Mesodermal cell (in vitro differentiated cells): Measurements from ENCODE around the gene METRNL.
"Not testable (repeated sequence)": the region's sequence is repeated elsewhere in the genome, so short reads cannot be mapped to it uniquely, and the experiment has no call there.

Source experiments
- H3K27ac ChIP-seq: 2 replicates; pipeline ENCODE4 v1.7.0; 2013; ENCODE audit warnings: mild to moderate bottlenecking, low read depth, low read length, moderate library complexity; ENCODE audit not compliant: severe bottlenecking
- H3K36me3 ChIP-seq: 2 replicates; pipeline ENCODE4 v1.7.1; 2013; ENCODE audit warnings: mild to moderate bottlenecking, low read length, moderate library complexity; ENCODE audit not compliant: control insufficient read depth, insufficient read depth
- H3K4me1 ChIP-seq: one replicate; pipeline ENCODE4 v1.7.1; 2013; ENCODE audit warnings: mild to moderate bottlenecking, low read length; ENCODE audit not compliant: insufficient read depth, control insufficient read depth, poor library complexity, severe bottlenecking
- H3K4me3 ChIP-seq: 2 replicates; pipeline ENCODE4 v1.7.0; 2013; ENCODE audit warnings: low read length, control low read depth, mild to moderate bottlenecking; ENCODE audit not compliant: insufficient read depth, poor library complexity, severe bottlenecking; ENCODE audit errors: extremely low read depth
- H3K9me3 ChIP-seq: 2 replicates; pipeline ENCODE4 v1.7.1; 2013; ENCODE audit warnings: mild to moderate bottlenecking, low read length, moderate library complexity; ENCODE audit not compliant: control insufficient read depth
- WGBS, 2 experiments: methylation state at CpG; one replicate each; pipeline ENCODE4 v1.1.5; 2013; ENCODE audit warnings: missing lambda C conversion rate in 2 of 2; ENCODE audit not compliant: insufficient coverage in 2 of 2; 5-methylcytosine and 5-hydroxymethylcytosine counted together

The METRNL gene

DNA sequence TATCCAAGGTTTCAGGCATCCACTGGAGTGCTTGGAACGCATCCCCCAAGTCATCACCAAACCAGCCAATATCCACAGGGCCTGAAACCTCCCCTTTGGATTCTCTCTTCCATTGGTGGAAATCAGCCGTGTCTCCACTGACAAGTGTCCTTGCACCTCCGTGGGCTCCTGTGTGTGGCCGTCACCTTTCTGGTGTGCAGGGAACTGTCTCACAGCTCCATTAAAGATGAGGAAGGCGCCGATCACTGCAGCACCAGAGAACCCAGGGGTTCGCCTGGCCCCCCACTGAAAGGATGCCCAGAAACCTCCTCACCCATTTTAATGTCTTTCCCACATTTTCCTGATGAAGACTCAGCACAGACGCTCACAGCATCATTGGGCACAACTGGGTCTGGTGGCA lies 17.8 kb upstream of the METRNL start:
- no peak overlapping the region for H3K4me3 ChIP-seq
- 86 to 93% methylated on average over 8 of the region's 8 CpGs for WGBS, 2 experiments
- no peaks in the 10 kb centered on the region for H3K9me3 ChIP-seq
- no peaks in the 10 kb centered on the region for H3K36me3 ChIP-seq
- H3K27ac ChIP-seq = no peak overlapping the region
- peaks cover 1% of the 10 kb centered on the region for H3K4me1 ChIP-seq

GRCh38 chr17:83062011-83062817 lies 17.2 kb upstream of the METRNL start:
- Histone ChIP-seq H3K27ac (no peak overlapping the region), H3K4me1 (no peaks in the 10 kb centered on the region), H3K4me3 (no peak overlapping the region), H3K9me3 (no peaks in the 10 kb centered on the region), H3K36me3 (no peaks in the 10 kb centered on the region)
- 83 to 86% methylated on average over 22 to 24 of the region's 24 CpGs for WGBS, 2 experiments

DNA sequence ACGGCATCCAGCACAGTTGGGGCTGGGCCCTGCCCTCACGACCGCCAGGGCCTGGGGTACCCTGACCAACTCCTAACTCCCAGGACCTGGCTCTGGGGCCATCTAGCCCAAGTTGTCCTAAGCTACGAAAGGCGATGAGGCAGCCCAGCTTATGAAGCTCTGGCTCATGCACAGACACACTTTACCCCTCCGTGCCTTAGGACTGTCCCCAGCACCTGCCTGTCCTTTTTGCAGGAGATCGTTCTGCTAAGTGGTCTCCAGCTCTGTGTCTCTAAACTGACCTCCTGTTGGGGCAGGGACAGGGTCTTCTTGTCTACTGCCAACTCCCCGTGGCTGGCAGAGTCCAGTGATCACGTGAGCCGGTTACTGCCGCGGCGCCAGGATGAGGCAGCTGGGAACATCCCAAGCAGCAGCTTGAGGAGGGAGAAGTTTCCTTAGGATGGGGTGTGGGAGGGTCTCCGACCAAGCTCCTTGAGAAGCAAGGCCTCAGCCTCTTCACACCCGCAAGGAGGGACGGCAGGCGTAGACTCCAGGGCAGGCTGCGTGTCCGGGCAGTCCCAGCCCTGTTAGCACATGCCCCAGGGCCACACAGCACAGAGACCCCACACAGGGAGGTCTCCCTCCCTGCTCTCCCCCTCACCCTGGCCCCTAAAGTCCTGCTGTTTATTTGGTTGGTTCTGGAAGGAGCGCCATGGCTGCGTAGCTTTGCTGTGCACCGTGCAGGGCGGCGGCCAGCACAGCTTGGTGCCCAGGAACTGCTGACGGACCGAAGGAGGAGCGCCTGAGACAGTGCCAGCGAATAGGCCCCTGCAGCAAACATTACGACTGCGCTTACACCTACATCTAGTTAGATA lies 16.4 kb upstream of the METRNL start:
- Histone ChIP-seq H3K9me3 (no peaks in the 10 kb centered on the region), H3K27ac (no peak overlapping the region), H3K4me1 (no peaks in the 10 kb centered on the region), H3K4me3 (no peak overlapping the region), H3K36me3 (no peaks in the 10 kb centered on the region)
- WGBS, 2 experiments = 93 to 94% methylated on average over 23 to 26 of the region's 30 CpGs

- H3K27ac ChIP-seq = no peak overlapping the region
- no peaks in the 10 kb centered on the region for H3K4me1 ChIP-seq
- no peaks in the 10 kb centered on the region for H3K9me3 ChIP-seq
- 92 to 93% methylated on average over 12 to 17 of the region's 18 CpGs for WGBS, 2 experiments
- no peaks in the 10 kb centered on the region for H3K36me3 ChIP-seq
- no peak overlapping the region for H3K4me3 ChIP-seq
These were observed 15.2 kb upstream of the METRNL start for GRCh38 chr17:83064021-83064731.

- no peak overlapping the region for H3K27ac ChIP-seq
- no peaks in the 10 kb centered on the region for H3K9me3 ChIP-seq
- no peaks in the 10 kb centered on the region for H3K36me3 ChIP-seq
- no peak overlapping the region for H3K4me3 ChIP-seq
- no peaks in the 10 kb centered on the region for H3K4me1 ChIP-seq
- WGBS, 2 experiments = 92 to 94% methylated on average over 30 of the region's 37 CpGs
These were observed 14.4 kb upstream of the METRNL start for GRCh38 chr17:83064732-83065659.

DNA sequence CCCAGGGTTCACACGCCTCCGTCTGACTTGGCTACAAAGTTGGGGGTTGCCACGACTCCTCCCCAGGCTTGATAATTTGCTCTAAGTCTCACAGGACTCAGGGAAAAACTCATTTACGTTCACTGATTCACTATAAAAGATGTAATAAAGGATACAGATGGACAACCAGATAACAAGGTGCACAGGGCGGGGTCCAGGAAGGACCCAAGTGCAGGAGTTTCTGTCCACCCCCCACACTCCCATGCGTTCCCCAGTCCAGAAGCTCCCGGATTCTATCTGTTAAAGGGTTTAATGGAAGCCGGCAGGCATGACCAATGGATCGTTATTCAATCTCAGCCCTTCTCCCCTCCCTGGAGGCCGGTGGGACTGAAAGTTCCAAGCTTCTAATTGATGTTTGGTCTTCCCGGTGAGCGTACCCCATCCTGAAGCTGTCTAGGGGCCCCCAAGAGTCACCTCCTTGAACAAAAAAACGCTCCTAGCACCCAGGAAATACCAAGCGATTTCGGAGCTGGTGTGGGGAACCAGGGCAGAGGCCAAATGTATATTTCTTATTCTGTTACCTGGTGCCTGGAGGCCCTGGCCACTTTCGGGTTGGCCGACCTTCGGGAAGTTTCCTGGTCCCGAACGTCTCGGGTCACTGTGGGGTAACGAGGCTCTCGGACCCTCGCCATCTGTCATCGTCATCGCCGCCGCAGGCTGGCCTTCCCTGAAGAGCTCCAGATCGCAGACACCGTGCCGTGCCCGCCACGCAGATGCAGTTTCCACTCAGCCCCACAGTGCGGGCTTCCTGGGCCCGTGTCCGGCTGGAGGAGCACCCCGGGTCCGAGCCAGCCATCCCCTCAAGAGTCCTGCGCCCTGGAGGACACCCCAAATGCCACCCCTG lies 13.5 kb upstream of the METRNL start:
- H3K9me3 ChIP-seq = no peaks in the 10 kb centered on the region
- no peak overlapping the region for H3K27ac ChIP-seq
- H3K36me3 ChIP-seq = no peaks in the 10 kb centered on the region
- no peak overlapping the region for H3K4me3 ChIP-seq
- no peaks in the 10 kb centered on the region for H3K4me1 ChIP-seq
- 91 to 95% methylated on average over 36 to 37 of the region's 39 CpGs for WGBS, 2 experiments

GRCh38 chr17:83066543-83066890 lies 12.9 kb upstream of the METRNL start:
- 84 to 87% methylated on average over 3 to 8 of the region's 19 CpGs for WGBS, 2 experiments
- not testable (repeated sequence) for H3K27ac ChIP-seq, H3K4me3 ChIP-seq, H3K9me3 ChIP-seq, H3K36me3 ChIP-seq, H3K4me1 ChIP-seq

- Histone ChIP-seq H3K27ac (no peak overlapping the region), H3K4me1 (no peaks in the 10 kb centered on the region), H3K36me3 (no peaks in the 10 kb centered on the region), H3K9me3 (no peaks in the 10 kb centered on the region), H3K4me3 (no peak overlapping the region)
- WGBS, 2 experiments = 93 to 94% methylated on average over 29 of the region's 29 CpGs
These were observed 12.2 kb upstream of the METRNL start for GRCh38 chr17:83067071-83067717.

- Histone ChIP-seq H3K4me1 (no peaks in the 10 kb centered on the region), H3K36me3 (no peaks in the 10 kb centered on the region), H3K27ac (no peak overlapping the region), H3K9me3 (no peaks in the 10 kb centered on the region), H3K4me3 (no peak overlapping the region)
- WGBS, 2 experiments = 80 to 83% methylated on average over 9 to 18 of the region's 29 CpGs
These were observed 11.6 kb upstream of the METRNL start for GRCh38 chr17:83067718-83068261.
